Gastrocnemius medialis (tissue), 4 donors: ENCODE data around the gene NLRP7.

ENCODE experiments used
- POLR2A ChIP-seq, 2 donors: fragments of 450-650 bp; IDR thresholded peaks; one replicate each; pipeline ENCODE4 v1.6.1; 2017; ENCODE audit warnings: antibody characterized with exemption in 2 of 2, mild to moderate bottlenecking in 2 of 2, moderate library complexity in 2 of 2
- TF ChIP-seq, protein P1 (sequence below), 5 experiments: fragments of 450-650 bp in 3 of 5; fragments of 200-600 bp in 2 of 5; sonication (generic) in 2 of 5; IDR thresholded peaks in 4 of 5; conservative IDR thresholded peaks in 1 of 5; 1 replicate in 4 of 5; 2 replicates in 1 of 5; pipeline ENCODE4 v1.5.1; 2016 to 2019; ENCODE audit warnings: antibody characterized with exemption in 5 of 5, mild to moderate bottlenecking in 3 of 5, moderate library complexity in 3 of 5

DNA sequence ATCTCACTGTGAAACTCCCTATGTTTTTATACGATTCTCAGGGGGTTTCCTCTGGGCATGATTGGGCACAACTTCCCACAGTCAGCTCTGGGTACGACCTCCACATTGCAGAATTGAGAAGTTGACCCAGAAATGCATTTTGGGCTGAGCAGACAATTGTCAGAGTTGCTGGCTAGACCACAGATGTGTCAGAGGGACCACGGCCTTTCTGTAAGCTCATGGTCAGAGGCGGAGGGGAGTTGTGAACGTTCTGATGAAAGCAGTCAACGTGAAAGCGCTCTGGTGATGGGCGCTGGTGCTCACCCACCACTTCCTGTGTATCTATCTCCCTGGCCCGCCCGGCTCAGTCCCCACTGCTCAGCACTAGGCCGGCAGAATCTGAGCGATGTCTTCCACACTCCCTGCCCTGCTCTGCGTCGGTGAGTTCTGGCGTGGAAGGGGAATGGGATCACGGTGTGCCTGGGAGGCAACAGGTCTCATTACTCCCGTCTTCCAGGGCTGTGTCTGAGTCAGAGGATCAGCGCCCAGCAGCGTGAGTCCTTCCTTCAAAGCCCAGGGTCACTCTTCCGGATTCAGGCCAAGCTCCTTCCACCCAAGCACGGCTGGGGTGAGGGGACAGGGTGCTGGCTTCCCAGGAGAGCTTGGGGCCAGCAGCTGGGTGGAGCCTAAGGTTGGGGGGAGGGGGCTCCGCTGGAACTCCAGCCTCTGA, 41.4 kb downstream of the NLRP7 start, which contains the start of gene NCR1:
- TF ChIP-seq, protein P1, sequence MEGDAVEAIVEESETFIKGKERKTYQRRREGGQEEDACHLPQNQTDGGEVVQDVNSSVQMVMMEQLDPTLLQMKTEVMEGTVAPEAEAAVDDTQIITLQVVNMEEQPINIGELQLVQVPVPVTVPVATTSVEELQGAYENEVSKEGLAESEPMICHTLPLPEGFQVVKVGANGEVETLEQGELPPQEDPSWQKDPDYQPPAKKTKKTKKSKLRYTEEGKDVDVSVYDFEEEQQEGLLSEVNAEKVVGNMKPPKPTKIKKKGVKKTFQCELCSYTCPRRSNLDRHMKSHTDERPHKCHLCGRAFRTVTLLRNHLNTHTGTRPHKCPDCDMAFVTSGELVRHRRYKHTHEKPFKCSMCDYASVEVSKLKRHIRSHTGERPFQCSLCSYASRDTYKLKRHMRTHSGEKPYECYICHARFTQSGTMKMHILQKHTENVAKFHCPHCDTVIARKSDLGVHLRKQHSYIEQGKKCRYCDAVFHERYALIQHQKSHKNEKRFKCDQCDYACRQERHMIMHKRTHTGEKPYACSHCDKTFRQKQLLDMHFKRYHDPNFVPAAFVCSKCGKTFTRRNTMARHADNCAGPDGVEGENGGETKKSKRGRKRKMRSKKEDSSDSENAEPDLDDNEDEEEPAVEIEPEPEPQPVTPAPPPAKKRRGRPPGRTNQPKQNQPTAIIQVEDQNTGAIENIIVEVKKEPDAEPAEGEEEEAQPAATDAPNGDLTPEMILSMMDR (IDR thresholded peaks at IDR 0.05 in 4 of 5, conservative IDR thresholded peaks at IDR 0.05 in 1 of 5), result no peak
- no peak for TF ChIP-seq POLR2A (IDR thresholded peaks at IDR 0.05)
